Heart left ventricle (tissue), 16 donors: Measurements from ENCODE around the gene ADGRB3. TPM values are rescaled to one million over a fixed set of nuclear protein-coding genes. Genes with fewer than 3 reads are reported as not detected.

Source experiments
- ATAC-seq, 4 donors: fragments of 200-7000 bp; cut with Tn5 transposase; one replicate each; pipeline ENCODE4 v1.9.1; 2020 to 2022; ENCODE audit warnings: moderate library complexity in 4 of 4, mild to moderate bottlenecking in 3 of 4, moderate number of reproducible peaks in 1 of 4
- DNase-seq, 5 donors: peaks; one replicate each; pipeline ENCODE4 v3.0.0-alpha.2; 2020
- H3K27ac ChIP-seq, 12 donors: fragments of 200-600 bp; sonication (generic) in 4 of 12; one replicate each; pipeline versions ENCODE4 v1.5.0 to v1.8.0; 2016 to 2022; ENCODE audit warnings: mild to moderate bottlenecking in 2 of 12
- H3K27me3 ChIP-seq, 9 donors: fragments of 200-600 bp; sonication (generic) in 2 of 9; one replicate each; pipeline versions ENCODE4 v1.5.1 to v1.8.0; 2016 to 2022; ENCODE audit warnings: mild to moderate bottlenecking in 3 of 9
- H3K36me3 ChIP-seq, 9 donors: fragments of 200-600 bp; sonication (generic) in 2 of 9; one replicate each; pipeline versions ENCODE4 v1.5.0 to v1.8.0; 2018 to 2022; ENCODE audit warnings: mild to moderate bottlenecking in 2 of 9
- H3K4me1 ChIP-seq, 12 donors: fragments of 200-600 bp; sonication (generic) in 4 of 12; one replicate each; pipeline versions ENCODE4 v1.5.0 to v1.8.0; 2016 to 2022; ENCODE audit warnings: mild to moderate bottlenecking in 3 of 12
- H3K4me3 ChIP-seq, 12 donors: fragments of 200-600 bp; sonication (generic) in 4 of 12; one replicate each; pipeline versions ENCODE4 v1.5.0 to v1.8.0; 2017 to 2022; ENCODE audit warnings: mild to moderate bottlenecking in 9 of 12, moderate library complexity in 4 of 12
- H3K9me3 ChIP-seq, 12 donors: fragments of 200-600 bp; sonication (generic) in 4 of 12; one replicate each; pipeline versions ENCODE4 v1.5.0 to v1.8.0; 2016 to 2022; ENCODE audit warnings: mild to moderate bottlenecking in 1 of 12
- POLR2A ChIP-seq, 2 donors: fragments of 450-650 bp; IDR thresholded peaks; one replicate each; pipeline ENCODE4 v1.6.1; 2017; ENCODE audit warnings: antibody characterized with exemption in 2 of 2, mild to moderate bottlenecking in 2 of 2, moderate library complexity in 2 of 2
- whole genome bisulfite sequencing, 4 donors: extraction: QIAGEN DNeasy Blood & Tissue Kit in 2 of 4; methylation state at CpG; one replicate each; pipeline versions ENCODE4 v1.1.5 to v1.1.7; 2013 to 2018; 5-methylcytosine and 5-hydroxymethylcytosine counted together
- intact Hi-C, 10 donors: fragments of 100-400 bp; cut with DNase I; formaldehyde crosslinking; loops; one replicate each; pipeline versions ENCODE4 v1.11.1 to v1.14.2; 2022
- polyA plus RNA-seq, 2 donors: library from polyadenylated mRNA; stranded (reverse); fragments of 200-250 nt; gene quantifications; one replicate each; pipeline ENCODE4 v1.2.3, GENCODE V29; 2013
- total RNA-seq, 9 donors: library from RNA; depleted of rRNA in 2 of 9; stranded (reverse); fragments of >200 nt in 2 of 9; fragmentation: NEBNext Ultra II Directional in 3 of 9; extraction: Animal tissue kit (Norgen Biotek cat#: 25700) in 3 of 9; gene quantifications; one replicate each; pipeline versions ENCODE4 v1.1.0 to v1.2.4, GENCODE V29; 2016 to 2023
- TF ChIP-seq, protein P1 (sequence below), 12 donors: fragments of 200-600 bp; sonication (generic) in 4 of 12; IDR thresholded peaks; one replicate each; pipeline versions ENCODE4 v1.5.0 to v1.8.0; 2018 to 2022; ENCODE audit warnings: antibody characterized with exemption in 12 of 12, mild to moderate bottlenecking in 5 of 12
- donor health status: ischemic (EF 13 %, LVEDD 7.1; RV severe dilation, severe dysfunction).
- donor health status: healthy with polysubstance abuse.
- donor health status: DM: no; HTN: yes; CAD: no.
- donor health status: DM: no; HTN: no; CAD: no.
- donor health status: ischemic (EF 25% LVEDD 6.9; RV normal size, moderate dysfunction).
- donor health status: ischemic (EF 25% LVEDD 5.7; RV mildly dilated, moderate dysfunction).
- donor health status: healthy.
- donor health status: DM: yes; HTN: yes; CAD: no.
- donor health status: ischemic (EF 35%, LVEDD 5.7; RV mildly dilated, moderate dysfunction).
- donor health status: nonischemic (EF 11% LVEDD 7.7; RV severe dilation, severe dysfunction).
- donor health status: DM: yes; HTN: yes; CAD: no.
- donor health status: PGD.
- donor health status: ischemic (EF 29% LVEDD 5.4; RV normal size, mild dysfunction).
- donor health status: nonischemic (EF 23%, LVEDD 6.1; RV moderate dilation, normal function).

ADGRB3 gene
- total and polyA plus RNA-seq, 11 donors, result 0.51 to 2.5 (median 1.1) TPM

DNA sequence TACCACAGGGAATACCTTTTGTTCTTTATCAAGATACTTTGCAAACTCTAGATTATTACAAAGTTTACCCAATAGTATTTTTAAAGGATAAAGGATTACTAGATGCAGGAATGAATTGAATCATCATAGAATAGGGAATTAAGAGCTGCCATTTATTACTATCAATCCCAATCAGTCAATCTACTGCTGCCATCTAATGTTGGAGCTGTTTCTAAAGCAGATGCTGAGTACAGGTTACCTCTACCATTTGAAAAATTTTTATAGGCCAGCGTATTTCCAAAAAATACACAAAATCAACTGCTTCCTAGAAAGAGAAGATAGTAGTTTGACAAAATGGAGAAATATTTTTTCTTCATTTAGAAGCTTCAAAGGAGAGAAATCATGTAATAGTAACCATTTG lies 520.4 kb downstream of the ADGRB3 start:
- intact Hi-C loops, result loop anchor here in 2 of 10 donors (10.0 kb wide), 1 partner anchor 181 kb away; no protein-coding TSS in a partner anchor
- H3K27ac ChIP-seq, result no peak overlapping the region
- no peaks in the 10 kb centered on the region for H3K4me1 ChIP-seq
- no peaks in the 10 kb centered on the region for H3K27me3 ChIP-seq
- no peak for DNase-seq
- H3K36me3 ChIP-seq, result no peaks in the 10 kb centered on the region
- H3K9me3 ChIP-seq, result no peaks in the 10 kb centered on the region
- WGBS, 4 donors, result 76 to 82% (median 79%) methylated on average over 1 of the region's 1 CpG
- no peak overlapping the region for H3K4me3 ChIP-seq
- TF ChIP-seq, protein P1, sequence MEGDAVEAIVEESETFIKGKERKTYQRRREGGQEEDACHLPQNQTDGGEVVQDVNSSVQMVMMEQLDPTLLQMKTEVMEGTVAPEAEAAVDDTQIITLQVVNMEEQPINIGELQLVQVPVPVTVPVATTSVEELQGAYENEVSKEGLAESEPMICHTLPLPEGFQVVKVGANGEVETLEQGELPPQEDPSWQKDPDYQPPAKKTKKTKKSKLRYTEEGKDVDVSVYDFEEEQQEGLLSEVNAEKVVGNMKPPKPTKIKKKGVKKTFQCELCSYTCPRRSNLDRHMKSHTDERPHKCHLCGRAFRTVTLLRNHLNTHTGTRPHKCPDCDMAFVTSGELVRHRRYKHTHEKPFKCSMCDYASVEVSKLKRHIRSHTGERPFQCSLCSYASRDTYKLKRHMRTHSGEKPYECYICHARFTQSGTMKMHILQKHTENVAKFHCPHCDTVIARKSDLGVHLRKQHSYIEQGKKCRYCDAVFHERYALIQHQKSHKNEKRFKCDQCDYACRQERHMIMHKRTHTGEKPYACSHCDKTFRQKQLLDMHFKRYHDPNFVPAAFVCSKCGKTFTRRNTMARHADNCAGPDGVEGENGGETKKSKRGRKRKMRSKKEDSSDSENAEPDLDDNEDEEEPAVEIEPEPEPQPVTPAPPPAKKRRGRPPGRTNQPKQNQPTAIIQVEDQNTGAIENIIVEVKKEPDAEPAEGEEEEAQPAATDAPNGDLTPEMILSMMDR (IDR thresholded peaks at IDR 0.05), result peak in 1 of 12 donors; percentile 9
- TF ChIP-seq POLR2A (IDR thresholded peaks at IDR 0.05), result no peak
- ATAC-seq, result no peak

DNA sequence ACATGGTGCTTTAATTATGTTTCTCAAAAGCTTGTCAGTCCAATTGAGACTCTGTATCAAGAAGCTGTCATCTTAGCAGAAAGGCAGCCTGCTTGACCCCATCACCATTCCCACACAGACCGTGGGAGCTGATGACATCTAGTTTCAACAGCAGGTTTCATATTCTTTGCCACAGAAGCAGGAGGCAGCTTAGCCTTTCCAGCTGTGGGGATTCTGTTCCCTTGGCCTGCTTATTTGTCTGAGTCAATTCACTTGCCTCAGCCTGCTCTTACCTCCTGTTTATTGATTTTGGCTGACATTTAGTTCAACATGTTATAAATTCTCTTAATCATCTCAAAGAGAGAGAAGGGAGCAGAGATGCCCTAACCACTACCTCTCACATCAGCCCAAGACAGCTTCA lies 527.7 kb downstream of the ADGRB3 start:
- Histone ChIP-seq H3K4me3 (no peak overlapping the region), H3K27me3 (no peaks in the 10 kb centered on the region), H3K4me1 (peaks cover 0 to 5% (median 0%) of the 10 kb centered on the region in 12 donors), H3K36me3 (no peaks in the 10 kb centered on the region), H3K9me3 (peaks cover 0 to 6% (median 0%) of the 10 kb centered on the region in 12 donors), H3K27ac (no peak overlapping the region)
- DNase-seq (no peak), ATAC-seq (peak in 2 of 4 donors; percentile 33 to 83)
- TF ChIP-seq POLR2A (IDR thresholded peaks at IDR 0.05), result no peak
- intact Hi-C loops, result no loop called here
- 10 to 27% (median 21%) methylated on average over 1 of the region's 1 CpG for WGBS, 4 donors

DNA sequence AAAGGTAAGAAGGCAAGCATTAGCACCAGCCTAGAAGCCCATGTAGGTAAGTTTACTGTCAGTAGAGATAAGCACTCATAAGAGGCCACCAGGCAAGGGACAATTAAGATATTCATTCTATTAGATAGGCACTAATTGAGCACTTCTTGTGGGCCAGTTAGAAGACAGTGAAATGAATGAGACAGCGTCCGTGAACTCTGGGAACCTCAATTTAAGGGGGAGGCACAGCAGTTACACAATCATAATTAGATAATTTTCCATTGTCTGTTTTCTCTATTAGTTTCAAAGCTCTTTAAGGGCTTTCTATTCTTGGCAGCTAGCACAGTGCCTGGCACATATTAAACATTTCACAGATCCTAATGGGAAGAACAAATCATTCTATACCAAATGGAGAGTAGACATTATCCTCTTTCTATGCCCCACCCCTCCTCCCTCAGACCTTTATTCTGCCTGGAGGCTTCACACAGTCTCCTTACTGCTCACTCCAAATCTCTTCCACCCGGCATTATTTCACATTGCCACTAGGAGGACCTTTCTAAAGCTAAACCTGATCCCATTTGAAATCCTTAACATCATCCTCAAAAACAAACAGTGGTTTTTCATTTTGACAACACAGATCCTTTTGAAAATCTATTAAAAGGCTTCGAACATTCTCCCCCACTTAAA lies 529.6 kb downstream of the ADGRB3 start:
- Histone ChIP-seq H3K4me1 (peaks cover 0 to 5% (median 0%) of the 10 kb centered on the region in 12 donors), H3K27me3 (no peaks in the 10 kb centered on the region), H3K9me3 (peaks cover 0 to 6% (median 0%) of the 10 kb centered on the region in 12 donors), H3K27ac (no peak overlapping the region), H3K36me3 (no peaks in the 10 kb centered on the region), H3K4me3 (no peak overlapping the region)
- DNase-seq, result no peak
- peak in 2 of 4 donors; percentile 36 to 46 for ATAC-seq
- intact Hi-C loops, result no loop called here
- WGBS, 4 donors, result 43 to 63% (median 50%) methylated on average over 4 of the region's 4 CpGs
- TF ChIP-seq, protein P1 (IDR thresholded peaks at IDR 0.05), result peak in 7 of 12 donors; percentile 14 to 33 (median 27)
- no peak for TF ChIP-seq POLR2A (IDR thresholded peaks at IDR 0.05)

DNA sequence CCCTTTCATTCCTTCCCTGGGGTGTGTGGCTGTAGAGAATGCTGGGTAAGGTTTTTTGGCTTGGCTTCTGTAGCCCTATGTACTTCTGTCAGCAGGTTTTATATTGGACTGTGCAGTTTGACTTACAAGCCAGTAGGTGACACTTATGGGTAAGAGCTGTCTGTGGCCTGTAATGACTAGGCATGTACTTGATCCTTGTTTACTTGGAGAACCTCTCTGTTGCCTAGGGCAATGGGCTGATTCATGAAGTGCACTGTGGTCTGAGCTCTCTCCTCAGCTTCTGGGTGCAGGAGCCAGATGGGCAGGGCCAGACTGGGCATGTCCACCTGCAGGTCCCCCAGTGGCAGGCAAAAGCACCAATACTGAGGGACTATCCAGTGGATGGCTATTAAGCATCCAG lies 544.6 kb downstream of the ADGRB3 start:
- no peak for TF ChIP-seq POLR2A (IDR thresholded peaks at IDR 0.05)
- TF ChIP-seq, protein P1 (IDR thresholded peaks at IDR 0.05), result no peak
- Histone ChIP-seq H3K4me1 (no peaks in the 10 kb centered on the region), H3K36me3 (no peaks in the 10 kb centered on the region), H3K4me3 (no peak overlapping the region), H3K27me3 (no peaks in the 10 kb centered on the region), H3K27ac (no peak overlapping the region), H3K9me3 (peaks cover 0 to 6% (median 0%) of the 10 kb centered on the region in 12 donors)
- DNase-seq (no peak), ATAC-seq (peak in 1 of 4 donors; percentile 44)
- intact Hi-C loops, result no loop called here
